ENCODE data around the gene ZNF598.

- no peak for TF ChIP-seq POLR2A (IDR thresholded peaks at IDR 0.05)
- TF ChIP-seq EP300 (IDR thresholded peaks at IDR 0.05) = no peak
Observed at GRCh38 chr16:2047330-2048115, 37.9 kb upstream of the ZNF598 start, which contains the start of the genes NTHL1 and TSC2.
